Loucy (cell line): Measurements from ENCODE around the gene FLRT3.

Experiments used
- EZH2phosphoT487 ChIP-seq: fragments of 200-600 bp; IDR thresholded peaks from 2 replicates; pipeline ENCODE4 v1.6.1; 2018; ENCODE audit warnings: antibody characterized with exemption, mild to moderate bottlenecking, moderate library complexity, borderline replicate concordance
- TF ChIP-seq, protein P1 (sequence below): fragments of 200-600 bp; sonication (generic); conservative IDR thresholded peaks from 2 replicates; pipeline ENCODE4 v1.5.1; 2014; ENCODE audit warnings: mild to moderate bottlenecking, antibody characterized with exemption, low read length

DNA sequence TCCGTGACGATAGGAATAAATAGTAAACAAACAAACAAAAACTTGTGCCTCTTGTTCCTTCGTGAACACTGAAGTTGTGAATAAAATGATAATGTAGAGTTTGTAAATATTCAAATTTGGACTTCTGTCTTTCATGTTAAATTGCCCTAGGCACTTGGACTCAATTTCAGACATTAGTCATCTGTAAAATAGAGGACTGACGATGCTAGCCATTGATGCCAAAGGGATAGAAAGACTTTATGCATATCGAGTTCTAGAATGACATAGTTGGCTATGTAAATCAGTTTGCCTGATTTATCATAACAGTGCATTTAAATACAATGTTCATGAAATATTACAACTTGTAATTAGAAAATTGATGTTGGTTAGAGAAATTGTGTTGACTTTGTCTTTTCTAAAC, 45.9 kb upstream of the FLRT3 start:
- TF ChIP-seq EZH2phosphoT487 = no peak
- TF ChIP-seq, protein P1, sequence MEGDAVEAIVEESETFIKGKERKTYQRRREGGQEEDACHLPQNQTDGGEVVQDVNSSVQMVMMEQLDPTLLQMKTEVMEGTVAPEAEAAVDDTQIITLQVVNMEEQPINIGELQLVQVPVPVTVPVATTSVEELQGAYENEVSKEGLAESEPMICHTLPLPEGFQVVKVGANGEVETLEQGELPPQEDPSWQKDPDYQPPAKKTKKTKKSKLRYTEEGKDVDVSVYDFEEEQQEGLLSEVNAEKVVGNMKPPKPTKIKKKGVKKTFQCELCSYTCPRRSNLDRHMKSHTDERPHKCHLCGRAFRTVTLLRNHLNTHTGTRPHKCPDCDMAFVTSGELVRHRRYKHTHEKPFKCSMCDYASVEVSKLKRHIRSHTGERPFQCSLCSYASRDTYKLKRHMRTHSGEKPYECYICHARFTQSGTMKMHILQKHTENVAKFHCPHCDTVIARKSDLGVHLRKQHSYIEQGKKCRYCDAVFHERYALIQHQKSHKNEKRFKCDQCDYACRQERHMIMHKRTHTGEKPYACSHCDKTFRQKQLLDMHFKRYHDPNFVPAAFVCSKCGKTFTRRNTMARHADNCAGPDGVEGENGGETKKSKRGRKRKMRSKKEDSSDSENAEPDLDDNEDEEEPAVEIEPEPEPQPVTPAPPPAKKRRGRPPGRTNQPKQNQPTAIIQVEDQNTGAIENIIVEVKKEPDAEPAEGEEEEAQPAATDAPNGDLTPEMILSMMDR = no peak
